HG03139 (cell line): ENCODE data around the gene CPEB4.
A peak's percentile ranks its signal among the peaks of the same experiment; 100 is the strongest.

ENCODE experiments used
- ATAC-seq: cut with Tn5 transposase; IDR thresholded peaks from one replicate; pipeline ENCODE4 v1.9.1; 2021; ENCODE audit not compliant: unreplicated experiment

Gene CPEB4

DNA sequence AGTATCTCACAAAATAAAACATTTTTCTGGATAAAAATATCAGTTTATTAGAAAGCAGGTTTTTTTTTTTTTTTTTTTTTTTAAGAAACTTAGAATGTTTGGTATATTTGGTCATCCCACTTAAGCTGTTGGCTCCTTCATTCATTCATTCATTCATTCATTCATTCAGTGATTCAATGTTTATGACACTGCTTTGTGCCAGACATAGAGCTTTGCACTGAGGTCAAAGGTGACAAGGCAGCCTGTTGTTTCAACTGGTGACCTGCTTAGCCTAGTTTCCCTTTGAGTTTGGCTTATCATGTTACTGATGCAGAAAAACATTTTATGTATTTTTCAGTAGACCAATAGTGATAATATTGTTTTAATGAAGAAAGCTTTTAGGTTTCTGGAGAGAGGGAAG is 23.5 kb downstream of the CPEB4 start:
- ATAC-seq, result no peak

GRCh38 chr5:173913686-173914321 is 25.7 kb downstream of the CPEB4 start:
- no peak for ATAC-seq

GRCh38 chr5:173915310-173916014 is 27.3 kb downstream of the CPEB4 start:
- ATAC-seq, result no peak

- ATAC-seq, result no peak
Measured at GRCh38 chr5:173916233-173916632, 28.1 kb downstream of the CPEB4 start.

- peak; percentile 89 for ATAC-seq
Measured at GRCh38 chr5:173917788-173918786, 29.9 kb downstream of the CPEB4 start.

DNA sequence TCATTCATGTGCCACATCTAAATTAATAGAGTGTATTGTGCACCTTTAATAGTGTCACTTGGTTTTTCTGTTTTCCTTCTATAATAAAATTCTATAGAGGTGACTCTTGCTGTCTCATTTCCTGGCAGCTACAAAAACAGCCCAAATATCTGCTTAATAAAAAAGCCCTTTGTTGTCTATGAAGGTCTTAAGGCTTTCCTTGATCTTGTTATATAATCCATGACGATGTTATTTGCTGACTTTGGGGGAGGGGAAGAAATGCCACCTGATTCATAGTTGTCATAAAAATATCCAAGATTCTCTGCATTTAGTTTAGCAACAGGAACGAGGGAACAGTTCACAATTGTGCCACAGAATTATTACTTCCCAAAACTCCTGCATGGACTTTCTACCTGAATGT is 31.3 kb downstream of the CPEB4 start:
- no peak for ATAC-seq

- ATAC-seq, result no peak
Measured at GRCh38 chr5:173920024-173920753, 32.0 kb downstream of the CPEB4 start.

GRCh38 chr5:173920866-173921555 is 32.9 kb downstream of the CPEB4 start:
- no peak for ATAC-seq

GRCh38 chr5:173922527-173922926 is 34.4 kb downstream of the CPEB4 start:
- no peak for ATAC-seq

DNA sequence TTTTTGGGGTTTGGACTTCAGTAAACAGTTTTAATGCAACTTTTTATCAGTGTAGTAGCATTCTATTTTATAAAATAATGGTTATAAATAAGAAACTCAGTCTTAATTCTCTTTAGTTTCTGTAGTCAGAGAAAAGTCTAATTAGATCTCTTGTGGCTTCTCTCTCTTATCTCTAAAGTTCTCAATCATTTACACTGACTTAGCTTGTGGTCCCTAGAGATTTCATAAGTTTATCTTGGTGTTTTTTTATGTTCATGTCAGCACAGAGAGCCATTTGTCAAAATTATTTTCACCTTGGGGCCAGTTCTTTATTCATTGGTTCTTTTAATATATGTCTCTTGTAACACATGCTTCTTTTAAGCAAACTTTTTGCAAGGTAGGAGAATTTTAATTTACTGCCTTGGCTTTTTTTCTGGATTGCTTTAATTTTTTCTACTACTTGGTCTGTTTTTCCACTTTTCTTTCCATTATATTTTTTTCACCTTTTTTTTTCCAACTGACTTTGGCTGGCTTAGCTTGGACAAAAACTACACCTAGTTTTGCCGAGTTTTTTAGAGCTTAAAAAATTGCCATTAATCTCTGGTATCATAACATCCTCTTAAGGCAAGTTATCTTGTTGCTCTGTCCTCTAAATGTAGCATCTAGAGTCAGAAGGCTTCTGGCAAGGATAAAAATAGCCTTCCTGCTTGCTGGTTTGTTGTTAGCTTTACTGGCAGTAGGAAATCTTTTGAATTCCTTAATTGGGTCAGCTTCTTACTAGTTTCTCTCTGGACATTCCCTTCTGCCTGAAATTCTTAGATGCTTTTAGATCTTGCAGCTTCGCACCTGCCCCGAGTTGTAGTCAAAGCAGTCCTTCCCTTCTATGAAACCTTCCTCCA is 35.3 kb downstream of the CPEB4 start:
- ATAC-seq, result no peak

DNA sequence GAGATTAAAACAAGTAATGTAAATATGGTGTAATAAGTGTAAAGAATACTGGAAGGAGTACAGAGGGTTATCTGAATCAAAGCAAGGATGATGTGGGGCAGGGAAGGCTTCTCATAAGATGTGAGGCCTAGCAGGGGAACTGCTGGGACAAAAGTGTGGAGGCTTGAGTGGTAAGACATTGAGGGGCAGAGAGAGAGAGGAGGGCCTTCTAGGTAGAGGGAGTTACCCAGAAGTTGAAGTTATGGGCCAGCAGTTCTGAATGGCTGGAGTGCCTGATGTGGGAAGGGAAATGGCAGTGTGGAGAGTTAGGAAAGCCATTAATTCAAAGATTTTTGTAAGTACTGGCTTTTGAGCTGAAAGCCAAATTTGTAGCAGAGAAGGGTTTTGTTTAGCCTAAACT is 36.8 kb downstream of the CPEB4 start:
- no peak for ATAC-seq

DNA sequence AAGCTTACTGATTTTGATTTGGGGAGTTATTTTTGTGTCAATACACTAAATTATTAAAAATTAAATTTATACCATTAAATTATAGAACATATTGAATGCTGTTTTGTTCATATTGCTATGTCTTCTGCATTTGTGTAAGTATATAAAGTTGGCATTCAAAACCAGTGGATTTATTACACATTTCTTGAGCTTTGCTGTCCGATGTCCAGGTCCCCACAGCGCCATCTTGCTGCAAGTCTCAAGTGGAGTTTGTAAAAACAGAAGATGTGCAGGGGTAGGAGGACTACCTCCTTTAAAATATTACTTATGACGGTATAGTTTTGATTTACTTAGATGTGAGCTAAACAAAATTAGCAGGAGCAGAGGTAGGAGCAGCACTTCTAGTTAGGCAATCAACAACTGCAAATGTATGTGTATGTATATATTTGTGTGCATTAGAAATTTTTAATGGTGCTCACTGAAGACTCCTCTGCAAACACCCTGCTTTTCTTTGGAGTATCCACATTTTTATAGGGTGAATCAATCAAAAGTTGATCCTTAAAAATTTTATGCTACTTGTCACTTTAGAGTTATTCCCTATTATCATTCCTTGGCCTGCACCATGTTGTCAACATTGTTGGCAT is 37.4 kb downstream of the CPEB4 start:
- no peak for ATAC-seq

DNA sequence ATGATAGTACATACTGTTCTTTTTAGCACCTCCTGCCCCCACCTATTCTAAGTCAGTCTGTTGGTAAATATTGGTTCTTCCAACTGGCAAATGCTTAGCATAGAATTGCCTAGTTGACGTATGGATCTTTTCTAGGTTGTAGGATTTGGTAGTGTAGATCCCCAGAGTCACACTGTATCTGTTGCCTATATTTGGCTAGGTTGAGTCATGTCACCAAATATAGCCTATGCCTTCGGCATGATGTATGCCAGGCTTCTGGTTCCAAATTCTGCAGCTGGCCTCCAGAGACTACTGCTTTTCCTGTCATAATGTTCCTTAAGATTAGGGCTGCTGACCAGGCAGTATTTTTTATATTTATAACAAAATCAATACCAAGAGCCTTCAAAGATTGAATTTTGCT is 38.2 kb downstream of the CPEB4 start:
- no peak for ATAC-seq

GRCh38 chr5:173928871-173929574 is 40.9 kb downstream of the CPEB4 start:
- ATAC-seq, result no peak

GRCh38 chr5:173932695-173933139 is 44.6 kb downstream of the CPEB4 start:
- no peak for ATAC-seq

GRCh38 chr5:173933901-173934300 is 45.8 kb downstream of the CPEB4 start:
- ATAC-seq, result no peak

DNA sequence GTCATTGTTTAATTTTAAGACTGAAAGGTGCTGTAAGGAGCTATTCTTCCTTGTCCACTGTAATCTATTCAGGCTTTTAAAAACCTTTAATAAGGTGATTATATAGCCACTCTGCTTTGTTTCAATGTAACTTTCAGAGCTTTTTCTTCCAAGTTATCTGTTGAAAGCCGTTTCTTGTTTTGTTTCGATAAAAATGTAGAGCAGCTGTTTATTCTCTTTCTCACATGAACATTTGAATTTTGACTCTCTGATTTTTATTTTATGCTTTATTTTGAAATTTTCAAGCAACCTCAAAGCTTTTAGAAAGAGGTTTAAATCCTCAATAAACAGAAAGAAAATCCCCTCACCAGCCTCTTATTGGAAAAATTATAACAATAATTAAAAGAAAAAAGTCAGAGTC is 47.2 kb downstream of the CPEB4 start:
- no peak for ATAC-seq

- no peak for ATAC-seq
Measured at GRCh38 chr5:173940269-173940668, 52.1 kb downstream of the CPEB4 start.
